Hematopoietic multipotent progenitor cell (in vitro differentiated cells): ENCODE measurements around the gene DEGS2. TPM values are rescaled to one million over a fixed set of nuclear protein-coding genes. Genes with fewer than 3 reads are reported as not detected.

Experiments
- DNase-seq, 3 donors: peaks; one replicate each; pipeline ENCODE4 v3.0.0-alpha.2; 2011 to 2015; ENCODE audit warnings: low read depth in 2 of 3, low spot score in 2 of 3
- total RNA-seq: library from RNA; depleted of rRNA; stranded (reverse); fragments of >200 nt; gene quantifications from one replicate; pipeline ENCODE4 v1.2.3, GENCODE V29; 2012

The DEGS2 gene
- total RNA-seq, 1 donor, result 12.4 TPM

GRCh38 chr14:100135784-100136183 is 23.7 kb downstream of the DEGS2 start:
- no peak for DNase-seq

GRCh38 chr14:100135073-100135472 is 24.4 kb downstream of the DEGS2 start:
- DNase-seq, result no peak

- no peak for DNase-seq
These were observed 24.9 kb downstream of the DEGS2 start for GRCh38 chr14:100134586-100134985.

GRCh38 chr14:100132903-100133510 is 26.4 kb downstream of the DEGS2 start:
- no peak for DNase-seq

GRCh38 chr14:100132161-100132902 is 27.1 kb downstream of the DEGS2 start:
- DNase-seq, result no peak

- no peak for DNase-seq
These were observed 28.3 kb downstream of the DEGS2 start for GRCh38 chr14:100131181-100131580.

- DNase-seq, result no peak
These were observed 28.9 kb downstream of the DEGS2 start for GRCh38 chr14:100130521-100130920.

GRCh38 chr14:100129161-100129589 is 30.3 kb downstream of the DEGS2 start:
- DNase-seq, result no peak

- DNase-seq, result no peak
These were observed 30.8 kb downstream of the DEGS2 start for GRCh38 chr14:100128688-100129087.

GRCh38 chr14:100127853-100128455 is 31.5 kb downstream of the DEGS2 start:
- no peak for DNase-seq

- DNase-seq, result no peak
These were observed 33.0 kb downstream of the DEGS2 start for GRCh38 chr14:100126401-100126800.

- DNase-seq, result no peak
These were observed 34.8 kb downstream of the DEGS2 start for GRCh38 chr14:100124551-100125088.

- DNase-seq, result no peak
These were observed 35.8 kb downstream of the DEGS2 start for GRCh38 chr14:100123618-100124017.

- no peak for DNase-seq
These were observed 36.8 kb downstream of the DEGS2 start for GRCh38 chr14:100122481-100123223.

GRCh38 chr14:100121643-100122480 is 37.6 kb downstream of the DEGS2 start:
- DNase-seq, result no peak

- DNase-seq, result no peak
These were observed 38.7 kb downstream of the DEGS2 start for GRCh38 chr14:100120522-100121269.

- DNase-seq, result no peak
These were observed 40.2 kb downstream of the DEGS2 start for GRCh38 chr14:100119251-100119650.

GRCh38 chr14:100118396-100119011 is 40.9 kb downstream of the DEGS2 start:
- DNase-seq, result no peak
